Stomach (tissue), 9 donors: Measurements from ENCODE around the gene NXPH4. TPM values are rescaled to one million over a fixed set of nuclear protein-coding genes. Genes with fewer than 3 reads are reported as not detected.

Experiments used
- DNase-seq, 2 donors: peaks; one replicate each; pipeline versions ENCODE4 v3.0.0 to v3.0.0-alpha.2; 2013 to 2019
- H3K27ac ChIP-seq, 5 donors: fragments of 200-600 bp in 4 of 5; sonication (generic) in 4 of 5; one replicate each; pipeline ENCODE4 v1.5.1; 2013 to 2019; ENCODE audit warnings: mild to moderate bottlenecking in 1 of 5, moderate library complexity in 1 of 5
- H3K27me3 ChIP-seq, 3 donors: fragments of 200-600 bp; sonication (generic); one replicate each; pipeline ENCODE4 v1.5.1; 2017 to 2019; ENCODE audit warnings: mixed run types in 1 of 3
- H3K36me3 ChIP-seq, 4 donors: fragments of 200-600 bp; sonication (generic); 1 replicate in 3 of 4; 2 replicates in 1 of 4; pipeline ENCODE4 v1.5.1; 2016 to 2019
- H3K4me1 ChIP-seq, 4 donors: fragments of 200-600 bp; sonication (generic); one replicate each; pipeline ENCODE4 v1.5.1; 2016 to 2019
- H3K4me3 ChIP-seq, 4 donors: fragments of 200-600 bp; sonication (generic) in 3 of 4; one replicate each; pipeline ENCODE4 v1.5.1; 2016 to 2019; ENCODE audit warnings: mild to moderate bottlenecking in 1 of 4
- H3K9me3 ChIP-seq, 4 donors: fragments of 200-600 bp; sonication (generic); one replicate each; pipeline ENCODE4 v1.5.1; 2016 to 2019
- CTCF ChIP-seq, 7 experiments: fragments of 450-650 bp in 4 of 7; fragments of 200-600 bp in 3 of 7; sonication (generic) in 3 of 7; IDR thresholded peaks; one replicate each; pipeline ENCODE4 v1.5.1; 2016 to 2019; ENCODE audit warnings: antibody characterized with exemption in 7 of 7, control low read depth in 2 of 7, mild to moderate bottlenecking in 1 of 7
- EP300 ChIP-seq: sonication (generic); formaldehyde crosslinking; IDR thresholded peaks from one replicate; pipeline ENCODE4 v1.6.1; 2017; ENCODE audit warnings: antibody characterized with exemption
- POLR2A ChIP-seq, 4 donors: fragments of 450-650 bp; IDR thresholded peaks; one replicate each; pipeline ENCODE4 v1.6.1; 2016; ENCODE audit warnings: antibody characterized with exemption in 4 of 4, control low read depth in 2 of 4, mild to moderate bottlenecking in 1 of 4, moderate library complexity in 1 of 4
- POLR2AphosphoS5 ChIP-seq, 3 donors: sonication (generic); formaldehyde crosslinking; IDR thresholded peaks; one replicate each; pipeline ENCODE4 v1.6.1; 2016; ENCODE audit warnings: antibody characterized with exemption in 3 of 3
- WGBS, 5 donors: extraction: QIAGEN DNeasy Blood & Tissue Kit in 3 of 5; methylation state at CpG; one replicate each; pipeline versions ENCODE4 v1.1.5 to v1.1.7; 2013 to 2018; 5-methylcytosine and 5-hydroxymethylcytosine counted together
- intact Hi-C: fragments of 100-400 bp; cut with DNase I; formaldehyde crosslinking; loops from one replicate; pipeline ENCODE4 v1.15.1; 2023; ENCODE audit warnings: low total_unique reads
- polyA plus RNA-seq, 3 donors: library from polyadenylated mRNA; stranded (reverse); fragments of 200-250 nt; gene quantifications; one replicate each; pipeline ENCODE4 v1.2.3, GENCODE V29; 2013
- total RNA-seq, 5 donors: library from RNA; depleted of rRNA; stranded (reverse); fragments of >200 nt; gene quantifications; one replicate each; pipeline versions ENCODE4 v1.1.0 to v1.2.3, GENCODE V29; 2014 to 2016
- donor health status: healthy with polysubstance abuse.
- donor health status: Bipolar disorder and iron deficiency.
- donor health status: healthy.

Gene NXPH4
- total and polyA plus RNA-seq, 8 donors: 0.18 to 0.44 (median 0.30) TPM; not detected in 5

- Histone ChIP-seq H3K4me3 (peak overlapping the region; percentile 38 to 61 (median 46)), H3K27me3 (peaks cover 20 to 84% (median 66%) of the 10 kb centered on the region in 3 donors), H3K36me3 (peaks cover 15 to 19% (median 16%) of the 10 kb centered on the region in 4 donors), H3K4me1 (peaks cover 51 to 99% (median 81%) of the 10 kb centered on the region in 4 donors), H3K9me3 (no peaks in the 10 kb centered on the region), H3K27ac (no peak overlapping the region)
- intact Hi-C loops: no loop called here
- WGBS, 5 donors: 3 to 7% (median 5%) methylated on average over 54 to 63 of the region's 63 CpGs
- no peak for TF ChIP-seq POLR2A (IDR thresholded peaks at IDR 0.05)
- no peak for TF ChIP-seq EP300
- no peak for TF ChIP-seq CTCF (IDR thresholded peaks at IDR 0.05)
- TF ChIP-seq POLR2AphosphoS5 (IDR thresholded peaks at IDR 0.05): no peak
- DNase-seq: peak in 1 of 2 donors; percentile 60
These were observed 21.6 kb downstream of the NXPH4 start for GRCh38 chr12:57237932-57238853.

GRCh38 chr12:57238854-57239554, 22.4 kb downstream of the NXPH4 start:
- peak; percentile 89 to 96 for DNase-seq
- H3K27ac ChIP-seq: no peak overlapping the region
- intact Hi-C loops: no loop called here
- H3K27me3 ChIP-seq: peaks cover 22 to 92% (median 69%) of the 10 kb centered on the region in 3 donors
- peak overlapping the region; percentile 38 to 61 (median 52) for H3K4me3 ChIP-seq
- TF ChIP-seq EP300: no peak
- peak in 2 of 3 donors; percentile 55 to 64 for TF ChIP-seq POLR2AphosphoS5 (IDR thresholded peaks at IDR 0.05)
- TF ChIP-seq CTCF (IDR thresholded peaks at IDR 0.05): peak in 5 of 7 experiments; percentile 99 to 100 (median 99)
- no peak for TF ChIP-seq POLR2A (IDR thresholded peaks at IDR 0.05)
- H3K4me1 ChIP-seq: peaks cover 59 to 100% (median 89%) of the 10 kb centered on the region in 4 donors
- H3K9me3 ChIP-seq: no peaks in the 10 kb centered on the region
- 1 to 6% (median 2%) methylated on average over 17 to 47 of the region's 47 CpGs for WGBS, 5 donors
- peaks cover 7 to 11% (median 8%) of the 10 kb centered on the region in 4 donors for H3K36me3 ChIP-seq

- intact Hi-C loops: no loop called here
- 1 to 5% (median 2%) methylated on average over 14 of the region's 14 CpGs for WGBS, 5 donors
- peaks cover 59 to 95% (median 91%) of the 10 kb centered on the region in 4 donors for H3K4me1 ChIP-seq
- H3K36me3 ChIP-seq: peaks cover under 1 to 5% (median 2%) of the 10 kb centered on the region in 4 donors
- TF ChIP-seq POLR2A (IDR thresholded peaks at IDR 0.05) (no peak), CTCF (IDR thresholded peaks at IDR 0.05) (no peak), EP300 (no peak), POLR2AphosphoS5 (IDR thresholded peaks at IDR 0.05) (no peak)
- H3K27ac ChIP-seq: peak overlapping the region in 2 of 5 donors; percentile 15 to 24
- H3K27me3 ChIP-seq: peaks cover 24 to 98% (median 72%) of the 10 kb centered on the region in 3 donors
- no peaks in the 10 kb centered on the region for H3K9me3 ChIP-seq
- no peak for DNase-seq
- H3K4me3 ChIP-seq: peak overlapping the region; percentile 40 to 61 (median 52)
These were observed 23.0 kb downstream of the NXPH4 start for GRCh38 chr12:57239587-57240065.
